Natural killer cell (primary cell): Measurements from ENCODE around the gene RABL3. TPM values are rescaled to one million over a fixed set of nuclear protein-coding genes. Genes with fewer than 3 reads are reported as not detected.
"Not testable (repeated sequence)": the region's sequence is repeated elsewhere in the genome, so short reads cannot be mapped to it uniquely, and the experiment has no call there.

Source experiments
- ATAC-seq, 3 donors: fragments of 150-1000 bp in 2 of 3; fragments of 200-7000 bp in 1 of 3; cut with Tn5 transposase; 1 replicate in 1 of 3; 2 replicates in 2 of 3; pipeline ENCODE4 v1.10.0; 2021; ENCODE audit warnings: mild to moderate bottlenecking in 2 of 3, moderate library complexity in 2 of 3
- DNase-seq, 2 donors: peaks; one replicate each; pipeline versions ENCODE4 v3.0.0 to v3.0.0-alpha.2; 2013 to 2021; ENCODE audit warnings: mixed read lengths in 1 of 2
- H3K27ac ChIP-seq: one replicate; pipeline ENCODE4 v1.5.1; 2013; ENCODE audit warnings: mild to moderate bottlenecking, low read length
- H3K27me3 ChIP-seq: one replicate; pipeline ENCODE4 v1.6.1; 2013; ENCODE audit warnings: low read length; ENCODE audit not compliant: control insufficient read depth, insufficient read depth
- H3K36me3 ChIP-seq: one replicate; pipeline ENCODE4 v1.6.1; 2013; ENCODE audit warnings: low read length; ENCODE audit not compliant: control insufficient read depth, insufficient read depth
- H3K4me1 ChIP-seq: one replicate; pipeline ENCODE4 v1.6.1; 2013; ENCODE audit warnings: low read length; ENCODE audit not compliant: control insufficient read depth, insufficient read depth
- H3K4me3 ChIP-seq: one replicate; pipeline ENCODE4 v1.5.1; 2013; ENCODE audit warnings: low read length
- H3K9me3 ChIP-seq: one replicate; pipeline ENCODE4 v1.6.1; 2013; ENCODE audit warnings: low read length; ENCODE audit not compliant: control insufficient read depth, insufficient read depth
- H3K27ac Mint-ChIP-seq, 2 donors: one replicate each; pipeline ENCODE4 v1.8.0; 2022; ENCODE audit warnings: mild to moderate bottlenecking in 2 of 2, mixed read lengths in 2 of 2, moderate library complexity in 1 of 2
- H3K27me3 Mint-ChIP-seq, 2 donors: one replicate each; pipeline ENCODE4 v1.8.0; 2022; ENCODE audit warnings: low read depth in 2 of 2, mixed read lengths in 2 of 2
- H3K36me3 Mint-ChIP-seq: one replicate; pipeline ENCODE4 v1.8.0; 2022; ENCODE audit warnings: mixed read lengths
- H3K4me1 Mint-ChIP-seq, 2 donors: one replicate each; pipeline ENCODE4 v1.8.0; 2022; ENCODE audit warnings: mixed read lengths in 2 of 2
- H3K4me3 Mint-ChIP-seq: one replicate; pipeline ENCODE4 v1.8.0; 2022; ENCODE audit warnings: mild to moderate bottlenecking, moderate library complexity, mixed read lengths
- H3K9me3 Mint-ChIP-seq, 2 donors: one replicate each; pipeline ENCODE4 v1.8.0; 2022; ENCODE audit warnings: mixed read lengths in 2 of 2
- WGBS: methylation state at CpG from one replicate; pipeline ENCODE4 v1.1.7; 2013; ENCODE audit warnings: missing lambda C conversion rate; ENCODE audit not compliant: insufficient coverage; 5-methylcytosine and 5-hydroxymethylcytosine counted together
- intact Hi-C: fragments of 100-400 bp; cut with micrococcal nuclease; formaldehyde crosslinking; loops from one replicate; pipeline ENCODE4 v1.14.2; 2022
- total RNA-seq, 4 donors: library from RNA; stranded (reverse); fragments of 120-200 nt in 1 of 4; gene quantifications; one replicate each; pipeline versions ENCODE4 v1.2.3 to v1.2.4, GENCODE V29; 2013 to 2022
- TF ChIP-seq, protein P1 (sequence below): fragments of 200-600 bp; IDR thresholded peaks from one replicate; pipeline ENCODE4 v1.8.0; 2022; ENCODE audit warnings: antibody characterized with exemption

Gene RABL3
- total RNA-seq, 3 donors from 2014 or later (not counting 1 experiment from before 2014, with no cell fraction given) = 11.7 to 18.4 (median 16.7) TPM

DNA sequence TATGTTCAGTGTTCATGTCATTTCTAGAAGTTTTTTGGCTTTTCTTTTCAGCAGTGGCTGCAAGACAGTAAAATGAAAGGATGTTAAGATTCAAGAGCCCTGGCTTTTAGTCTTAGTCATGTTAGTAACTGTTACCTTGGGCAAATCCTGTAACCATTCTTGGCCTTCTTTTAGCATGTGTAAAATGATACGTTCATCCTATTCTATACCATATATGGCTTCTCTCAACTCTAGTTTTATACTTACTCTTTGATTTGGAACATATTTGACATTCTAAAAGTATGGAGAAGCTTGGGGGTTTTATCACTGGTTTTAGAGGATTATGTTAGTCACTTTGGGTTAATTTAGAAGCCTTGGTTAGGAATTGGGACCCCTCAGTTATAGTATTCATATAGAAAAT, 20.3 kb upstream of the RABL3 start:
- Mint-ChIP-seq H3K27me3 (no peaks in the 10 kb centered on the region), H3K4me1 (peaks cover 73 to 78% of the 10 kb centered on the region in 2 donors), H3K27ac (no peak overlapping the region), H3K4me3 (no peak overlapping the region), H3K9me3 (no peaks in the 10 kb centered on the region), H3K36me3 (no peaks in the 10 kb centered on the region)
- H3K9me3 ChIP-seq = no peaks in the 10 kb centered on the region
- H3K4me3 ChIP-seq = no peak overlapping the region
- H3K36me3 ChIP-seq = no peaks in the 10 kb centered on the region
- H3K4me1 ChIP-seq = no peaks in the 10 kb centered on the region
- no peak for DNase-seq
- TF ChIP-seq, protein P1, sequence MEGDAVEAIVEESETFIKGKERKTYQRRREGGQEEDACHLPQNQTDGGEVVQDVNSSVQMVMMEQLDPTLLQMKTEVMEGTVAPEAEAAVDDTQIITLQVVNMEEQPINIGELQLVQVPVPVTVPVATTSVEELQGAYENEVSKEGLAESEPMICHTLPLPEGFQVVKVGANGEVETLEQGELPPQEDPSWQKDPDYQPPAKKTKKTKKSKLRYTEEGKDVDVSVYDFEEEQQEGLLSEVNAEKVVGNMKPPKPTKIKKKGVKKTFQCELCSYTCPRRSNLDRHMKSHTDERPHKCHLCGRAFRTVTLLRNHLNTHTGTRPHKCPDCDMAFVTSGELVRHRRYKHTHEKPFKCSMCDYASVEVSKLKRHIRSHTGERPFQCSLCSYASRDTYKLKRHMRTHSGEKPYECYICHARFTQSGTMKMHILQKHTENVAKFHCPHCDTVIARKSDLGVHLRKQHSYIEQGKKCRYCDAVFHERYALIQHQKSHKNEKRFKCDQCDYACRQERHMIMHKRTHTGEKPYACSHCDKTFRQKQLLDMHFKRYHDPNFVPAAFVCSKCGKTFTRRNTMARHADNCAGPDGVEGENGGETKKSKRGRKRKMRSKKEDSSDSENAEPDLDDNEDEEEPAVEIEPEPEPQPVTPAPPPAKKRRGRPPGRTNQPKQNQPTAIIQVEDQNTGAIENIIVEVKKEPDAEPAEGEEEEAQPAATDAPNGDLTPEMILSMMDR = no peak
- H3K27me3 ChIP-seq = no peaks in the 10 kb centered on the region
- ATAC-seq = no peak
- WGBS = no CpG with 5 or more reads among the region's 1 CpG
- no peak overlapping the region for H3K27ac ChIP-seq
- intact Hi-C loops = no loop called here

DNA sequence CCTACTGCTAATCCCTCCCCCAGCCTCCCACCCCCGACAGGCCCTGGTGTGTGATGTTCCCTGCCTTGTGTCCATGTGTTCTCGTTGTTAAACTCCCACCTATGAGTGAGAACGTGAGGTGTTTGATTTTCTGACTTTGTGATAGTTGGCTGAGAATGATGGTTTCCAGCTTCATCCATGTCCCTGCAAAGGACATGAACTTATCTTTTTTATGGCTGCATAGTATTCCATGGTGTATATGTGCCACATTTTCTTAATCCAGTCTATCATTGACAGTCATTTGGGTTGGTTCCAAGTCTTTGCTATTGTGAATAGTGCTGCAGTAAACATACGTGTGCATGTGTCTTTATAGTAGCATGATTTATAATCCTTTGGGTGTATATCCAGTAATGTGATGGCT, 16.2 kb upstream of the RABL3 start:
- H3K27me3 ChIP-seq, H3K4me3 Mint-ChIP-seq, H3K27ac Mint-ChIP-seq, H3K27ac ChIP-seq, H3K9me3 ChIP-seq, intact Hi-C loops, H3K36me3 Mint-ChIP-seq, ATAC-seq, H3K4me1 ChIP-seq, H3K4me3 ChIP-seq, H3K9me3 Mint-ChIP-seq, H3K36me3 ChIP-seq, H3K27me3 Mint-ChIP-seq, DNase-seq: not testable (repeated sequence)
- WGBS = 100% methylated on average over 3 of the region's 4 CpGs
- H3K4me1 Mint-ChIP-seq = peaks cover 54 to 66% of the 10 kb centered on the region in 2 donors

DNA sequence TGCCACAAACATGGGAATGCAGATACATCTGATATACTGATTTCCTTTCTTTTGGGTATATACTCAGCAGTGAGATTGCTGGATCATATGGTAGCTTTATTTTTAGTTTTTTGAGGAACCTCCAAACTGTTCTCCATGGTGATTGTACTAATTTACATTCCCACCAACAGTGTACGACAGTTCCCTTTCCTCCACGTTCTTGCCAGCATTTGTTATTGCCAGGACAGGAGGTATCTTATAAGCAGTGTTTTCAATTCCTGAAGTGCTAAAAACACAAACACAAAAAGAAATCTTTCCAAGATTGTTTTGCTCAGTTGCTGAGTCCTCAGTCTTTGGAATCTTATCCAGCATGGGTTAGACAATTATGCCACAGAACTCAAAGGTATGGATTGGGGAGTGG, 13.7 kb upstream of the RABL3 start:
- Histone ChIP-seq H3K4me3 (no peak overlapping the region), H3K36me3 (peaks cover 9% of the 10 kb centered on the region), H3K27ac (no peak overlapping the region), H3K4me1 (no peaks in the 10 kb centered on the region), H3K9me3 (no peaks in the 10 kb centered on the region), H3K27me3 (no peaks in the 10 kb centered on the region)
- no peaks in the 10 kb centered on the region for H3K36me3 Mint-ChIP-seq
- peaks cover 52 to 60% of the 10 kb centered on the region in 2 donors for H3K4me1 Mint-ChIP-seq
- H3K27ac Mint-ChIP-seq = no peak overlapping the region
- TF ChIP-seq, protein P1 = no peak
- no peak overlapping the region for H3K4me3 Mint-ChIP-seq
- intact Hi-C loops = no loop called here
- 100% methylated on average over 2 of the region's 2 CpGs for WGBS
- H3K27me3 Mint-ChIP-seq = no peaks in the 10 kb centered on the region
- ATAC-seq (no peak), DNase-seq (no peak)
- H3K9me3 Mint-ChIP-seq = no peaks in the 10 kb centered on the region

DNA sequence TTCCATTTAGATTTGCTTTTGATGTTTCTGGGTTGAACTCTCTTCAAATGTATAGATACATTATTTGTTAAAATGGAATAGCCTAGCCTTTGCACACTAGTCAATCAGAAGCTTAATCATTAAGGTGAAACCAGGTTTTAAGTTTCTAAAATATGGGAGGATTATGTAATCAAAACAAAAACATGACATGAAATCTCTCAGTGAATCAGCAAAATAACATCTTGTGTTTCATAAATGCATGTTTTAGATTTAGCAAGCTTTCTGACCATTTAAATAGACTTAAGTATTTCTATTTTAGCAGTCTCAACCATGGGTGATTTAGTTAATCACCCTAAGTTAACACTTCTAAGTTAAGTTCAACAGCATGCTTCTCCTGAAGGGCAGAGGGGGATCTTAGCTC, 11.5 kb upstream of the RABL3 start:
- Mint-ChIP-seq H3K9me3 (no peaks in the 10 kb centered on the region), H3K36me3 (no peaks in the 10 kb centered on the region), H3K27ac (peak overlapping the region in 1 of 2 donors; percentile 21), H3K4me1 (peaks cover 41 to 42% of the 10 kb centered on the region in 2 donors), H3K27me3 (no peaks in the 10 kb centered on the region), H3K4me3 (no peak overlapping the region)
- TF ChIP-seq, protein P1 = no peak
- no peak overlapping the region for H3K27ac ChIP-seq
- H3K9me3 ChIP-seq = no peaks in the 10 kb centered on the region
- peaks cover 13% of the 10 kb centered on the region for H3K36me3 ChIP-seq
- DNase-seq = no peak
- H3K4me1 ChIP-seq = no peaks in the 10 kb centered on the region
- H3K27me3 ChIP-seq = no peaks in the 10 kb centered on the region
- H3K4me3 ChIP-seq = no peak overlapping the region
- no peak for ATAC-seq
- intact Hi-C loops = no loop called here
